Sigmoid colon (tissue), 7 donors: Measurements from ENCODE around the gene NKIRAS2. TPM values are rescaled to one million over a fixed set of nuclear protein-coding genes. Genes with fewer than 3 reads are reported as not detected.

Experiments used
- DNase-seq: peaks from one replicate; pipeline ENCODE4 v3.0.0-alpha.2; 2019
- H3K27ac ChIP-seq, 4 donors: fragments of 200-600 bp; sonication (generic); one replicate each; pipeline ENCODE4 v1.5.1; 2016 to 2019; ENCODE audit warnings: mild to moderate bottlenecking in 1 of 4
- H3K27me3 ChIP-seq, 3 donors: fragments of 200-600 bp; sonication (generic); one replicate each; pipeline ENCODE4 v1.5.1; 2019; ENCODE audit warnings: mild to moderate bottlenecking in 1 of 3
- H3K36me3 ChIP-seq, 4 donors: fragments of 200-600 bp; sonication (generic); one replicate each; pipeline ENCODE4 v1.5.1; 2016 to 2019
- H3K4me1 ChIP-seq, 4 donors: fragments of 200-600 bp; sonication (generic); one replicate each; pipeline ENCODE4 v1.5.1; 2017 to 2019
- H3K4me3 ChIP-seq, 4 donors: fragments of 200-600 bp; sonication (generic); one replicate each; pipeline ENCODE4 v1.5.1; 2017 to 2019; ENCODE audit warnings: mild to moderate bottlenecking in 2 of 4, moderate library complexity in 1 of 4
- H3K9me3 ChIP-seq, 4 donors: fragments of 200-600 bp in 3 of 4; sonication (generic) in 3 of 4; one replicate each; pipeline versions ENCODE4 v1.5.1 to v1.6.1; 2013 to 2019
- CTCF ChIP-seq, 4 experiments: fragments of 450-650 bp in 3 of 4; fragments of 200-600 bp in 1 of 4; IDR thresholded peaks; one replicate each; pipeline ENCODE4 v1.5.1; 2016 to 2019; ENCODE audit warnings: antibody characterized with exemption in 4 of 4, mild to moderate bottlenecking in 3 of 4, moderate library complexity in 2 of 4
- EP300 ChIP-seq, 4 donors: sonication (generic); formaldehyde crosslinking; IDR thresholded peaks; one replicate each; pipeline ENCODE4 v1.6.1; 2017; ENCODE audit warnings: antibody characterized with exemption in 4 of 4
- POLR2A ChIP-seq, 2 donors: fragments of 450-650 bp; IDR thresholded peaks; one replicate each; pipeline ENCODE4 v1.6.1; 2016; ENCODE audit warnings: antibody characterized with exemption in 2 of 2, mild to moderate bottlenecking in 2 of 2, moderate library complexity in 2 of 2
- POLR2AphosphoS5 ChIP-seq, 4 donors: sonication (generic); formaldehyde crosslinking; IDR thresholded peaks; one replicate each; pipeline ENCODE4 v1.6.1; 2017; ENCODE audit warnings: antibody characterized with exemption in 4 of 4
- WGBS, 2 donors: extraction: QIAGEN DNeasy Blood & Tissue Kit; methylation state at CpG; one replicate each; pipeline ENCODE4 v1.1.7; 2013; 5-methylcytosine and 5-hydroxymethylcytosine counted together
- intact Hi-C: fragments of 100-400 bp; cut with DNase I; formaldehyde crosslinking; loops from one replicate; pipeline ENCODE4 v1.15.1; 2023
- polyA plus RNA-seq, 3 donors: library from polyadenylated mRNA; stranded (reverse); fragments of 200-250 nt; gene quantifications; one replicate each; pipeline ENCODE4 v1.2.3, GENCODE V29; 2013
- total RNA-seq, 4 donors: library from RNA; depleted of rRNA; stranded (reverse); fragments of >200 nt; gene quantifications; one replicate each; pipeline ENCODE4 v1.1.0, GENCODE V29; 2016
- donor health status: healthy with polysubstance abuse.
- donor health status: Bipolar disorder and iron deficiency.
- donor health status: healthy.

NKIRAS2 gene
- total and polyA plus RNA-seq, 7 donors = 28.5 to 35.4 (median 32.6) TPM

GRCh38 chr17:42025936-42026335, 6.0 kb downstream of the NKIRAS2 start:
- peaks cover 13 to 33% (median 21%) of the 10 kb centered on the region in 4 donors for H3K36me3 ChIP-seq
- no peaks in the 10 kb centered on the region for H3K9me3 ChIP-seq
- no peak for TF ChIP-seq EP300 (IDR thresholded peaks at IDR 0.05)
- H3K4me3 ChIP-seq = no peak overlapping the region
- H3K27me3 ChIP-seq = peaks cover 0 to 36% (median 19%) of the 10 kb centered on the region in 3 donors
- H3K4me1 ChIP-seq = peaks cover 0 to 21% (median 13%) of the 10 kb centered on the region in 4 donors
- 95 to 96% methylated on average over 3 of the region's 3 CpGs for WGBS, 2 donors
- no peak for DNase-seq
- H3K27ac ChIP-seq = no peak overlapping the region
- intact Hi-C loops = loop anchor here (2.0 to 5.0 kb wide), 2 partner anchors 41 to 91 kb away; no protein-coding TSS in a partner anchor

GRCh38 chr17:42026857-42027589, 7.1 kb downstream of the NKIRAS2 start:
- H3K36me3 ChIP-seq = peaks cover 13 to 26% (median 21%) of the 10 kb centered on the region in 4 donors
- intact Hi-C loops = loop anchor here (5.0 kb wide), 1 partner anchor 40 kb away; no protein-coding TSS in a partner anchor

GRCh38 chr17:42027590-42027889, 7.7 kb downstream of the NKIRAS2 start:
- TF ChIP-seq CTCF (IDR thresholded peaks at IDR 0.05) = no peak
- TF ChIP-seq EP300 (IDR thresholded peaks at IDR 0.05) = no peak
- TF ChIP-seq POLR2A (IDR thresholded peaks at IDR 0.05) = no peak
- no peak for TF ChIP-seq POLR2AphosphoS5 (IDR thresholded peaks at IDR 0.05)
- Histone ChIP-seq H3K27ac (no peak overlapping the region), H3K27me3 (peaks cover 0 to 36% (median 19%) of the 10 kb centered on the region in 3 donors), H3K9me3 (no peaks in the 10 kb centered on the region), H3K4me3 (no peak overlapping the region), H3K36me3 (peaks cover 10 to 20% (median 16%) of the 10 kb centered on the region in 4 donors), H3K4me1 (peaks cover 0 to 13% (median 5%) of the 10 kb centered on the region in 4 donors)
- intact Hi-C loops = loop anchor here (5.0 kb wide), 1 partner anchor 40 kb away; no protein-coding TSS in a partner anchor
- DNase-seq = no peak
- WGBS, 2 donors = 80 to 92% methylated on average over 5 of the region's 5 CpGs

More at GRCh38 chr17:42026857-42027589, 7.1 kb downstream of the NKIRAS2 start:
- 53 to 73% methylated on average over 17 of the region's 17 CpGs for WGBS, 2 donors
- Histone ChIP-seq H3K4me1 (peaks cover 0 to 13% (median 6%) of the 10 kb centered on the region in 4 donors), H3K27ac (no peak overlapping the region), H3K27me3 (peaks cover 0 to 36% (median 19%) of the 10 kb centered on the region in 3 donors), H3K9me3 (no peaks in the 10 kb centered on the region), H3K4me3 (no peak overlapping the region)
- no peak for TF ChIP-seq EP300 (IDR thresholded peaks at IDR 0.05)
- no peak for TF ChIP-seq CTCF (IDR thresholded peaks at IDR 0.05)
- TF ChIP-seq POLR2AphosphoS5 (IDR thresholded peaks at IDR 0.05) = no peak
- no peak for DNase-seq

- peaks cover 0 to 13% (median 5%) of the 10 kb centered on the region in 4 donors for H3K4me1 ChIP-seq
- TF ChIP-seq POLR2A (IDR thresholded peaks at IDR 0.05) (no peak), POLR2AphosphoS5 (IDR thresholded peaks at IDR 0.05) (no peak), CTCF (IDR thresholded peaks at IDR 0.05) (no peak), EP300 (IDR thresholded peaks at IDR 0.05) (no peak)
- 77 to 79% methylated on average over 19 of the region's 19 CpGs for WGBS, 2 donors
- H3K9me3 ChIP-seq = no peaks in the 10 kb centered on the region
- no peak overlapping the region for H3K4me3 ChIP-seq
- intact Hi-C loops = loop anchor here (5.0 kb wide), 1 partner anchor 39 kb away; no protein-coding TSS in a partner anchor
- H3K36me3 ChIP-seq = peaks cover 10 to 14% (median 11%) of the 10 kb centered on the region in 4 donors
- no peak overlapping the region for H3K27ac ChIP-seq
- DNase-seq = no peak
- peaks cover 0 to 36% (median 19%) of the 10 kb centered on the region in 3 donors for H3K27me3 ChIP-seq
Measured at GRCh38 chr17:42027961-42028790, 8.3 kb downstream of the NKIRAS2 start.

GRCh38 chr17:42028791-42029127, 8.9 kb downstream of the NKIRAS2 start:
- no peak overlapping the region for H3K4me3 ChIP-seq
- H3K36me3 ChIP-seq = peaks cover 5 to 8% (median 6%) of the 10 kb centered on the region in 4 donors
- peaks cover 0 to 13% (median 5%) of the 10 kb centered on the region in 4 donors for H3K4me1 ChIP-seq
- 81 to 89% methylated on average over 7 of the region's 7 CpGs for WGBS, 2 donors
- TF ChIP-seq CTCF (IDR thresholded peaks at IDR 0.05) (no peak), POLR2A (IDR thresholded peaks at IDR 0.05) (no peak), EP300 (IDR thresholded peaks at IDR 0.05) (no peak), POLR2AphosphoS5 (IDR thresholded peaks at IDR 0.05) (no peak)
- intact Hi-C loops = loop anchor here (5.0 kb wide), 1 partner anchor 39 kb away; no protein-coding TSS in a partner anchor
- no peak overlapping the region for H3K27ac ChIP-seq
- no peak for DNase-seq
- peaks cover 0 to 36% (median 19%) of the 10 kb centered on the region in 3 donors for H3K27me3 ChIP-seq
- no peaks in the 10 kb centered on the region for H3K9me3 ChIP-seq
